NCI-H774 (cell line): Measurements from ENCODE around the gene APC.
A peak's percentile ranks its signal among the peaks of the same experiment; 100 is the strongest.

Source experiments
- DNase-seq: peaks from one replicate; lab custom pipeline; 2025; lab: John Stamatoyannopoulos, UW

APC gene

GRCh38 chr5:112737463-112738190 lies at the start of gene APC:
Gene APC, plus strand, starts transcription at chr5:112737885. Its CDS starts 17,006 bp downstream, at chr5:112754891.
- peak; percentile 80 for DNase-seq

GRCh38 chr5:112689155-112689909 lies 48.4 kb upstream of the APC start:
- no peak for DNase-seq

GRCh38 chr5:112690605-112691338 lies 46.9 kb upstream of the APC start:
- no peak for DNase-seq

- no peak for DNase-seq
Observed at GRCh38 chr5:112691339-112691680, 46.4 kb upstream of the APC start.

- no peak for DNase-seq
Observed at GRCh38 chr5:112691758-112692157, 45.9 kb upstream of the APC start.

- DNase-seq, result no peak
Observed at GRCh38 chr5:112692472-112692871, 45.2 kb upstream of the APC start.

- DNase-seq, result no peak
Observed at GRCh38 chr5:112693301-112693700, 44.4 kb upstream of the APC start.

GRCh38 chr5:112694853-112695709 lies 42.6 kb upstream of the APC start:
- DNase-seq, result no peak

- DNase-seq, result no peak
Observed at GRCh38 chr5:112696786-112697185, 40.9 kb upstream of the APC start.

GRCh38 chr5:112697322-112697721 lies 40.4 kb upstream of the APC start:
- no peak for DNase-seq

GRCh38 chr5:112697833-112698232 lies 39.9 kb upstream of the APC start:
- no peak for DNase-seq

- DNase-seq, result no peak
Observed at GRCh38 chr5:112703866-112704820, 33.5 kb upstream of the APC start.

GRCh38 chr5:112706446-112707016 lies 31.2 kb upstream of the APC start:
- no peak for DNase-seq

- peak; percentile 97 for DNase-seq
Observed at GRCh38 chr5:112707187-112708102, 30.2 kb upstream of the APC start.

GRCh38 chr5:112708103-112708622 lies 29.5 kb upstream of the APC start:
- DNase-seq, result no peak

- DNase-seq, result no peak
Observed at GRCh38 chr5:112709416-112709815, 28.3 kb upstream of the APC start.

GRCh38 chr5:112710896-112711295 lies 26.8 kb upstream of the APC start:
- DNase-seq, result no peak

GRCh38 chr5:112711436-112711835 lies 26.2 kb upstream of the APC start:
- no peak for DNase-seq

GRCh38 chr5:112713206-112713605 lies 24.5 kb upstream of the APC start:
- no peak for DNase-seq
